Measurements from ENCODE around the gene TENM3. TPM values are rescaled to one million over a fixed set of nuclear protein-coding genes. Genes with fewer than 3 reads are reported as not detected.

TENM3 gene
- total and polyA plus RNA-seq, 2 of the 8 experiments (the other 6 are each of a cell fraction or from before 2014, with no cell fraction given): 36.9 to 69.3 TPM

DNA sequence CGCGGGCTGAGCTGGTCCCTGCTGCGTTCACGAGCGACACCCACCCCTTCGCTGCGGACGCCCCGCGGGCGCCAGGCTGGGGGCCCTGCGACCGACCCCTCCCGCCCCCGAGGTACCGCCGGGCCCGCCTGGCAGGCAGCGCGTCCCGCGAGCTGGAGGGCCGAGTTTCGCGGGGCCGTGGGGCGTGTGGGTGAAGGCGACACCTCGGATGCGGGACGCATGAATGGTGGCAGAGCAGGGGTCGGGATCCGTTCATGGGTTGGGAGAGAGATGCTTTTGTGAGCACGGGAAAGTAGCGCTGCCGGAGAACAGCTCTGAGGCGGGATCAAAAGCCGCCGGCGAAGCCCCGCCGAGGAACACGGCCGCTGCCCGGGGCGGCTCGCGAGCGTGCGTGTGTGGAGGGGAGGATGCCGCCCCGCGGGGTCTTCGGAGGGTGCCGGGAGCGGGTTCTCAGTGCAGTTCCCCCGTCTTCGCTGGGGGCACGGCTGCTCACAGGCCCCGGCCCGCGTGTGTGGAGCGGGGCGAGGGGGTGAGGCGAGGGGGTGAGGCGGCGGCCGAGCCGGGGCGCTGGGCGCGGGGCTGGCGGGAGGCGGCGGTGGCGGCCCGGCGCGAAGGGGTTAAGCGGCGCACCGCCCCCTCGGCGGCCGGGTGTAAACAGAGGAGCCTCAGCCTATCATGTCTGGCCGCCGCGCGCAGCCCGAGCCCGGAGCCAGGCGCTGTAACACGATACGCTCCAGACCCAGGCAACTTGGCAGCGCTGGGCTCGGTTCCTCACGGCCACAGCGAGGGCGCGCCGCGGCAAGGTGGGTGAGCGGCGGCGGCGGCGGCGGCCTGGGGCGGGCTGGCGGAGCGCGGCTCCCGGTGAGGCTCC lies 205.3 kb downstream of the TENM3 start (continued):
- TF ChIP-seq, protein P1, sequence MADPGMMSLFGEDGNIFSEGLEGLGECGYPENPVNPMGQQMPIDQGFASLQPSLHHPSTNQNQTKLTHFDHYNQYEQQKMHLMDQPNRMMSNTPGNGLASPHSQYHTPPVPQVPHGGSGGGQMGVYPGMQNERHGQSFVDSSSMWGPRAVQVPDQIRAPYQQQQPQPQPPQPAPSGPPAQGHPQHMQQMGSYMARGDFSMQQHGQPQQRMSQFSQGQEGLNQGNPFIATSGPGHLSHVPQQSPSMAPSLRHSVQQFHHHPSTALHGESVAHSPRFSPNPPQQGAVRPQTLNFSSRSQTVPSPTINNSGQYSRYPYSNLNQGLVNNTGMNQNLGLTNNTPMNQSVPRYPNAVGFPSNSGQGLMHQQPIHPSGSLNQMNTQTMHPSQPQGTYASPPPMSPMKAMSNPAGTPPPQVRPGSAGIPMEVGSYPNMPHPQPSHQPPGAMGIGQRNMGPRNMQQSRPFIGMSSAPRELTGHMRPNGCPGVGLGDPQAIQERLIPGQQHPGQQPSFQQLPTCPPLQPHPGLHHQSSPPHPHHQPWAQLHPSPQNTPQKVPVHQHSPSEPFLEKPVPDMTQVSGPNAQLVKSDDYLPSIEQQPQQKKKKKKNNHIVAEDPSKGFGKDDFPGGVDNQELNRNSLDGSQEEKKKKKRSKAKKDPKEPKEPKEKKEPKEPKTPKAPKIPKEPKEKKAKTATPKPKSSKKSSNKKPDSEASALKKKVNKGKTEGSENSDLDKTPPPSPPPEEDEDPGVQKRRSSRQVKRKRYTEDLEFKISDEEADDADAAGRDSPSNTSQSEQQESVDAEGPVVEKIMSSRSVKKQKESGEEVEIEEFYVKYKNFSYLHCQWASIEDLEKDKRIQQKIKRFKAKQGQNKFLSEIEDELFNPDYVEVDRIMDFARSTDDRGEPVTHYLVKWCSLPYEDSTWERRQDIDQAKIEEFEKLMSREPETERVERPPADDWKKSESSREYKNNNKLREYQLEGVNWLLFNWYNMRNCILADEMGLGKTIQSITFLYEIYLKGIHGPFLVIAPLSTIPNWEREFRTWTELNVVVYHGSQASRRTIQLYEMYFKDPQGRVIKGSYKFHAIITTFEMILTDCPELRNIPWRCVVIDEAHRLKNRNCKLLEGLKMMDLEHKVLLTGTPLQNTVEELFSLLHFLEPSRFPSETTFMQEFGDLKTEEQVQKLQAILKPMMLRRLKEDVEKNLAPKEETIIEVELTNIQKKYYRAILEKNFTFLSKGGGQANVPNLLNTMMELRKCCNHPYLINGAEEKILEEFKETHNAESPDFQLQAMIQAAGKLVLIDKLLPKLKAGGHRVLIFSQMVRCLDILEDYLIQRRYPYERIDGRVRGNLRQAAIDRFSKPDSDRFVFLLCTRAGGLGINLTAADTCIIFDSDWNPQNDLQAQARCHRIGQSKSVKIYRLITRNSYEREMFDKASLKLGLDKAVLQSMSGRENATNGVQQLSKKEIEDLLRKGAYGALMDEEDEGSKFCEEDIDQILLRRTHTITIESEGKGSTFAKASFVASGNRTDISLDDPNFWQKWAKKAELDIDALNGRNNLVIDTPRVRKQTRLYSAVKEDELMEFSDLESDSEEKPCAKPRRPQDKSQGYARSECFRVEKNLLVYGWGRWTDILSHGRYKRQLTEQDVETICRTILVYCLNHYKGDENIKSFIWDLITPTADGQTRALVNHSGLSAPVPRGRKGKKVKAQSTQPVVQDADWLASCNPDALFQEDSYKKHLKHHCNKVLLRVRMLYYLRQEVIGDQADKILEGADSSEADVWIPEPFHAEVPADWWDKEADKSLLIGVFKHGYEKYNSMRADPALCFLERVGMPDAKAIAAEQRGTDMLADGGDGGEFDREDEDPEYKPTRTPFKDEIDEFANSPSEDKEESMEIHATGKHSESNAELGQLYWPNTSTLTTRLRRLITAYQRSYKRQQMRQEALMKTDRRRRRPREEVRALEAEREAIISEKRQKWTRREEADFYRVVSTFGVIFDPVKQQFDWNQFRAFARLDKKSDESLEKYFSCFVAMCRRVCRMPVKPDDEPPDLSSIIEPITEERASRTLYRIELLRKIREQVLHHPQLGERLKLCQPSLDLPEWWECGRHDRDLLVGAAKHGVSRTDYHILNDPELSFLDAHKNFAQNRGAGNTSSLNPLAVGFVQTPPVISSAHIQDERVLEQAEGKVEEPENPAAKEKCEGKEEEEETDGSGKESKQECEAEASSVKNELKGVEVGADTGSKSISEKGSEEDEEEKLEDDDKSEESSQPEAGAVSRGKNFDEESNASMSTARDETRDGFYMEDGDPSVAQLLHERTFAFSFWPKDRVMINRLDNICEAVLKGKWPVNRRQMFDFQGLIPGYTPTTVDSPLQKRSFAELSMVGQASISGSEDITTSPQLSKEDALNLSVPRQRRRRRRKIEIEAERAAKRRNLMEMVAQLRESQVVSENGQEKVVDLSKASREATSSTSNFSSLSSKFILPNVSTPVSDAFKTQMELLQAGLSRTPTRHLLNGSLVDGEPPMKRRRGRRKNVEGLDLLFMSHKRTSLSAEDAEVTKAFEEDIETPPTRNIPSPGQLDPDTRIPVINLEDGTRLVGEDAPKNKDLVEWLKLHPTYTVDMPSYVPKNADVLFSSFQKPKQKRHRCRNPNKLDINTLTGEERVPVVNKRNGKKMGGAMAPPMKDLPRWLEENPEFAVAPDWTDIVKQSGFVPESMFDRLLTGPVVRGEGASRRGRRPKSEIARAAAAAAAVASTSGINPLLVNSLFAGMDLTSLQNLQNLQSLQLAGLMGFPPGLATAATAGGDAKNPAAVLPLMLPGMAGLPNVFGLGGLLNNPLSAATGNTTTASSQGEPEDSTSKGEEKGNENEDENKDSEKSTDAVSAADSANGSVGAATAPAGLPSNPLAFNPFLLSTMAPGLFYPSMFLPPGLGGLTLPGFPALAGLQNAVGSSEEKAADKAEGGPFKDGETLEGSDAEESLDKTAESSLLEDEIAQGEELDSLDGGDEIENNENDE (IDR thresholded peaks at IDR 0.05; ENCODE audit: insufficient replicate concordance, low read length): no peak
- TF ChIP-seq CREB1 (IDR thresholded peaks at IDR 0.05) (peak; percentile 40; the same call in 1 of the 2 replicates), RAD21 (IDR thresholded peaks at IDR 0.05 in 1 of 2, conservative IDR thresholded peaks at IDR 0.05 in 1 of 2; ENCODE audit: low read depth in 2 of 2, low read length in 2 of 2) (no peak; a peak in 1 of 4 replicates), CBX8 (IDR thresholded peaks at IDR 0.05; ENCODE audit: borderline replicate concordance, low read depth, low read length) (no peak), KDM4A (IDR thresholded peaks at IDR 0.05; ENCODE audit: low read depth, low read length, severe bottlenecking) (peak; percentile 88)
- TF ChIP-seq, protein P2, sequence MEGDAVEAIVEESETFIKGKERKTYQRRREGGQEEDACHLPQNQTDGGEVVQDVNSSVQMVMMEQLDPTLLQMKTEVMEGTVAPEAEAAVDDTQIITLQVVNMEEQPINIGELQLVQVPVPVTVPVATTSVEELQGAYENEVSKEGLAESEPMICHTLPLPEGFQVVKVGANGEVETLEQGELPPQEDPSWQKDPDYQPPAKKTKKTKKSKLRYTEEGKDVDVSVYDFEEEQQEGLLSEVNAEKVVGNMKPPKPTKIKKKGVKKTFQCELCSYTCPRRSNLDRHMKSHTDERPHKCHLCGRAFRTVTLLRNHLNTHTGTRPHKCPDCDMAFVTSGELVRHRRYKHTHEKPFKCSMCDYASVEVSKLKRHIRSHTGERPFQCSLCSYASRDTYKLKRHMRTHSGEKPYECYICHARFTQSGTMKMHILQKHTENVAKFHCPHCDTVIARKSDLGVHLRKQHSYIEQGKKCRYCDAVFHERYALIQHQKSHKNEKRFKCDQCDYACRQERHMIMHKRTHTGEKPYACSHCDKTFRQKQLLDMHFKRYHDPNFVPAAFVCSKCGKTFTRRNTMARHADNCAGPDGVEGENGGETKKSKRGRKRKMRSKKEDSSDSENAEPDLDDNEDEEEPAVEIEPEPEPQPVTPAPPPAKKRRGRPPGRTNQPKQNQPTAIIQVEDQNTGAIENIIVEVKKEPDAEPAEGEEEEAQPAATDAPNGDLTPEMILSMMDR (IDR thresholded peaks at IDR 0.05; ENCODE audit: control extremely low read depth in 1 of 3, insufficient read depth in 1 of 3, low read depth in 1 of 3, low read length in 3 of 3): no peak
